Cerebellar nuclear complex (tissue), 1 donor: Measurements from ENCODE around the gene KIF18A.
"Not testable (repeated sequence)": the region's sequence is repeated elsewhere in the genome, so short reads cannot be mapped to it uniquely, and the experiment has no call there.

Experiments used
- DNase-seq, 2 experiments: peaks; one replicate each; lab custom pipeline; 2025; lab: John Stamatoyannopoulos, UW

Gene KIF18A

DNA sequence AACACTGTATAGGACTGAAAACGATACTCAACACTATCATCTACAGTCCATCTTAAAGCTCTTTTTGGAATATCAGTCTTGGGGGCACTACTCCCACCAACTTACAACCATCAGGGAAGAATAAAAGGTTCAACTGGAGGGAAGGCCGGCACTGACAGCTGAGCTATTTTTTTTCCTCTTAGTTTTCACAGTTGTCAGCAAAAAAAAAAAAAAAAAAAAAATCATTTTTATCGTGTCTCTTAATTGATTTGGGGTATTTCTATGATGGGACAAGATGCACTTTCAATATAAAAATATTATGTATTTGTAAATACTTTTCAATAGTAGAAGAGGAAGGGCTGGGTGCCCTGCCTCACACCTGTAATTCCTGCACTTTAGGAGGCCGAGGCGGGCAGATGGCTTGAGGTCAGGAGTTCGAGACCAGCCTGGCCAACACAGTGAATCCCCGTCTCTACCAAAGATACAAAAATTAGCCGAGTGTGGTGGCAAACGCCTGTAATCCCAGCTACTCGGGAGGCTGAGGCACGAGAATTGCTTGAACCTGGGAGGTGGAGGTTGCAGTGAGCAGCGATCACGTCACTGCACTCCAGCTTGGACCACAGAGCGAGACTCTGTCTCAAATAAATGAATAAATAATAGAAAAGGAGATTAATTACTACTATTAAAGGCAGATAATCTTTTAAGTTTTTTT, 1.5 kb downstream of the KIF18A start:
- no peak for DNase-seq

GRCh38 chr11:28105869-28106268, 2.1 kb downstream of the KIF18A start:
- DNase-seq, result no peak

DNA sequence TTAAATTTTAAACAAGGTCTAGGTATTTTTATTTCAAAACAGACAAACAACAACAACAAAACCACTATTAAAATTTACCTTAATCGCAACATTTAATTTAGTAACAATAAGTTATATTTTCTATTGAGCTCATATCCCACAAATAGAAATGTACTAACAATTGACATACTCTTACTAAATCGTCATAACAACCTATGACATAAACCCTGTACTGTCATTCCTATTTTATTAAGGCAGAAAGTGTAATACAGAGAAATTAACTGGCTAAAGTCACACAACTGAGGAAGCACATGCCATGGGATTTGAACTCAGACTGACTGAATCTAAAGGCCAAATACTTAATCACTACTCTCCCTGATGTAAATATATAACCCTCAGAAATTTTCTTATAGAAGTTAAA, 3.0 kb downstream of the KIF18A start:
- DNase-seq, result no peak

GRCh38 chr11:28104425-28104824, 3.5 kb downstream of the KIF18A start:
- DNase-seq, result no peak

DNA sequence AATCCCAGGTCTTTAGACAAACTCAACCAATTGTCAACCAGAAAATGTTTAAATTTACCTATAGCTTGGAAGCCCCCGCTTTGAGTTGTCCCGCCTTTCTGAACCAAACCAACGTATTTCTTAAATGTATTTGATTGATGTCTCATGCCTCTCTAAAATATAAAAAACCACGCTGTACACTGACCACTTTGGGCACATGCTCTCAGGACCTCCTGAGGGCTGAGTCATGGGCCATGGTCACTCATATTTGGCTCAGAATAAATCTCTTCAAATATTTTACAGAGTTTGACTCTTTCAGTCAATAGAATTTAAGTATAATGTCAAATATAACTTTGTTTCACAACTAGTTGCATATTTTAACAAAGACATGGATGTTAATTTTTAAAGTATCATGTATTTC, 5.7 kb downstream of the KIF18A start:
- DNase-seq, result not testable (repeated sequence)

- no peak for DNase-seq
These were observed 7.3 kb downstream of the KIF18A start for GRCh38 chr11:28100665-28101064.

DNA sequence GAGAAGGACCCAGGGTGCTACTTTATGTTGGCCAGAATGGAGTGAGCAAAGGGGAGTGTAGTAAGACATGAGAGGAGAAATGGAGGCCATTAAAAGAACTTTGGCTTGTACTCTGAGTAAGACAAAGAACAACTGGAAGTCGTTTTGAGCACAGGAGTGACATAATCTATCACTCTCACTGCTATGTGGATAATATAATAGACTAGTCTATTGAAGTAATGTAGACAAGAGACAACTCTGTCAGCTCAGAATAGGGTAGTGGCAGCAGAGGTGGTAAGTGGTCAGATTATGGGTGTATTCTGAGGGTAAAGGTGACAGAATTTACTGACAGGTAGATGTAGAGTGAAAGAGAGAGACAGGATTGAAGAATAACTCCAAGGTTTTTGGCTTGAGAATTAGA, 8.2 kb downstream of the KIF18A start:
- no peak for DNase-seq

DNA sequence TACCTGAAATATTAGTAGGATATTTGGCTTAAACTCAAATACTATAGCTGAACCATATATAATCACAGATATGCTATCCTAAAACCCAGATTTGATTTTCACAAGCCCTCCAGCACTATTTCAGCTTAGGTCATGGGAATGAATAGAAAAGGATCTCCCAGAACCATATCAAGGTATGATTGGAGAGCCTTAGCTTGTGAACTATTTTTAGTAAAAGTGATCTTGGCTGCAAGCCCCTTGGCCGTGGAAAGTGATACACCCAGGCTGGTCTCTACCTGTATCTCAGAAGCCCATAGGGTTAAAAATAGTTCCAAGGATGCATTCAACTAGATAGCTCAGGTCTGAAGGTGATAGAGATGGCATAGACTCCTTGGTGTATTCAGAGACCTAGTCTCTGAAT, 9.7 kb downstream of the KIF18A start:
- no peak for DNase-seq

GRCh38 chr11:28092786-28093185, 15.2 kb downstream of the KIF18A start:
- no peak for DNase-seq

DNA sequence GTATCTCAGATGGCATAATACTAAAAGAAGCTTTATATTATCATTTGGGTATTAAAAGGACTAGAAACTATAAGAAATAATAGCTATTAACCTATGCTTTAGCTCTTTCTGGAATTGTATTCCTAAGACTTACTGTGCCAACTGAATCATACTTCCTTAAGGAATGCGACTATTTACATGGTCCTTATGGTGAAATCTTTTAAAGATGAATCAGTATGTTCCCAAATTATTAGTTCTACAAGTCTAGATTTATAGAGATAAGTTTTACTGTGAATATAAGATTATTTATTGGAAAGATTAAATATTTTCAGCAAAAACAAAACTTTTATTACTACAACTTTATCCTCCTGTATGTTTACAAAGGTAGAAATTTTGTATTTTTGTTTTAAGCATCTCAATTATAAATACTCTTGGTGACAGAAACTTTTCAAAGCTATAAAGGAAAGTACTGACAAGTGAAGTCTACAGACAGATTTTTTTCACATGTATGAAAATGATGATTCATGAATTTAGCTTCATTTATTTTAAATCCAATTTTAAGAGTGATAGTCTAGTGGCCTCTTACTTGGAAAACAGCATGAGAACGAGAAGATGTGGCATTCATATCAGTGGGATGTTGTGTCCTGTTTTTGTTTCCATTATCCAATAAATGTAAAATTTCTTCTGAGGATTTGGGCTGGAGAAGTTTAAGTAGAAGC, 17.8 kb downstream of the KIF18A start:
- DNase-seq, result no peak

GRCh38 chr11:28089378-28089777, 18.6 kb downstream of the KIF18A start:
- DNase-seq, result no peak

DNA sequence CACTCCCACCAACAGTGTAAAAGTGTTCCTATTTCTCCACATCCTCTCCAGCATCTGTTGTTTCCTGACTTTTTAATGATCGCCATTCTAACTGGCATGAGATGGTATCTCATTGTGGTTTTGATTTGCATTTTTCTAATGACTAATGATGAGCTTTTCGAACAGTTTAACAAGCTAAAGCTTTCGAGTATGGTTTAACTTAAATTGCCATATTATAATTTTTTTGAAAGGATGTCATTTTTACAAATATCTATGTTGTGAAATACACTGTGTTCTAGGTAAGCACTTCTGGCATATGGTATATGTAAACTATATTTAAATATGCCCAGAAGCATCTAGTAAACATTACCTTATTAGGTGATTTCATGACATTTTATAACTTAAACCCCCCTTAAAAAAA, 20.3 kb downstream of the KIF18A start:
- not testable (repeated sequence) for DNase-seq

DNA sequence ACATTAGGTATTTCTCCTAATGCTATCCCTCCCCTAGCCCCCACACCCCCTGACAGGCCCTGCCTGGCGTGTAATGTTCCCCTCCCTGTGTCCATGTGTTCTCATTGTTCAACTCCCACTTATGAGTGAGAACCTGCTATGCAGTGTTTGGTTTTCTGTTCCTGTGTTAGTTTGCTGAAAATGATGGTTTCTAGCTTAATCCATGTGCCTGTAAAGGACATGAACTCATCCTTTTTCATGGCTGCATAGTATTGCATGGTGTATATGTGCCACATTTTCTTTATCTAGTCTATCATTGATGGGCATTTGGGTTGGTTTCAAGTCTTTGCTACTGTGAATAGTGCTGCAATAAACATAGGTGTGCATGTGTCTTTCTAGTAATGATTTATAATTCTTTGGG, 20.8 kb downstream of the KIF18A start:
- not testable (repeated sequence) for DNase-seq

DNA sequence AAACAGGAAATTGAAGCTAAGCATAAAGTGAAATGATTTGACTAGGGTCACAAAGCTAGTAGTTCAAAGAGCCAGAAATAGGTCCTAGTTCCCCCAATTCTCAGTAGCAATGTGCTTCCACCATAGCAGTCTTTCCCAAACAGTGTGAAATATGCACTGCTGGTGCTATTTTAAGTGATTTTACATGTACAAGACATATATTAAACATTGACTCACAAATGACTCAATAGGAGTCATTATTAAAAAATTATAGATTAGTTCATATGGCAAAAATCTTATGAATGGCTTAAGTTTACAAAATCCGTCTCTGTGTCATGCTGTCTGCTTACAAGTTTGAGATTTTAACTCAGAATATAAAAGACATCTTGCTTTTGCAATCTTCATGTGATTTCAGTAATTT, 21.4 kb downstream of the KIF18A start:
- DNase-seq, result no peak

GRCh38 chr11:28083118-28083517, 24.8 kb downstream of the KIF18A start:
- no peak for DNase-seq

- DNase-seq, result no peak
These were observed 30.4 kb downstream of the KIF18A start for GRCh38 chr11:28077521-28077920.

- no peak for DNase-seq
These were observed 35.6 kb downstream of the KIF18A start for GRCh38 chr11:28072321-28072720.

DNA sequence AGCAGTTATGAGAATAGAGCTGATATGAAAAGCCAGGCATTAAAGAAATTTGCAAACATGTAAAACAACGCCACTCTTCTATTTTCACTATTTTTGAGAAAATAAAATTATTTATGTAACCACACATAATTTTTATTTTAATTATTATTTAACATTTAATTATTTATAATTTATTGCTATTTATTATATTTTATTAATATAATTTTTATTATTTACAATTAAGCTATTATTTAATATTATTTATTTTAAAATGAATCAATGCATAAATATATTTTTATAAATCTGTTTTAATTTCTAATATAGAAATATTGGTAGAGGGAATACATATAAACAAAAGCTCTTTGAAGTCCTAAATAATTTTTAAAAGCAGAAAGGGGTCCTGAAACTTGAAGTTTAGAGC, 36.7 kb downstream of the KIF18A start:
- no peak for DNase-seq

DNA sequence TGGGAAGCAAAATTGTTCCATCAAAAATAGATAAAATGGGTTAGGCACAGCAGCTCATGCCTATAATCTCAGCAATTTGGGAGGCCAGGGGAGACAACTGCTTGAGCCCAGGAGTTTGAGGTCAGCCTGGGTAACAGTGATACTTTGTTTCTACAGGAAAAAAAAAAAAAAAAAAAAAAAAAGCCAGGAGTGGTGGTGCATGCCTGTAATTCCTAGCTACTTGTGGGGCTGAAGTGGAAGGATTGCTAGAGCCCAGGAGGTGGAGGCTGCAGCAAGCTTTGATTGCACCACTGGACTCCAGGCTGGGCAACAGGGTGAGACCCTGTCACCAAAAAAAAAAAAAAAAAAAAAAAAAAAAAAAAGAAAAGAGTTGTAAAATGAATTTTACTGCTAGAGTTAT, 49.6 kb downstream of the KIF18A start:
- DNase-seq, result no peak

GRCh38 chr11:28054821-28055220, 53.1 kb downstream of the KIF18A start:
- no peak for DNase-seq

- DNase-seq, result no peak
These were observed 58.4 kb downstream of the KIF18A start for GRCh38 chr11:28049338-28050216.

DNA sequence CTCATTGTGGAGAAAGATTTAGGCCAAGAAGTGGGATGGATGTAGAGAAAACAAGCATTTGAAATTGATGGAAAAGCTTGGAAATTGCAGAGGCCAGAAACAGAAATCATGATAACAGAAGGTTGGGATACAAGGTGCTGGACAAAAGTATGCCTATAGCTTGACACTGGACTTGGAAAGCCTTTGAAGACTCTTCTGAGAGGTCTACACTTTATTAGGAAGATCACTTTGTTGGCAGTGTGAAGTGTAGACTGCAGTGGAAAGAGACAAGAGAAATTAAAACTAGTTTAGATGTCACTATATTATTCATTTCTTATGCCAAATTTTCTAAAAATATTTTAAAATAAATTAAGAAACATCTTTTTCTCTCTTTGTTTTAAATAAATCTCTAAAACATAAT, 59.1 kb downstream of the KIF18A start:
- DNase-seq, result no peak
